GM19351 (cell line): ENCODE measurements around the gene NEURL1B.

ENCODE experiments used
- ATAC-seq: cut with Tn5 transposase; IDR thresholded peaks from one replicate; pipeline ENCODE4 v1.9.1; 2021; ENCODE audit warnings: mild to moderate bottlenecking, moderate library complexity; ENCODE audit not compliant: unreplicated experiment

NEURL1B gene

GRCh38 chr5:172633403-172633970 lies 7.6 kb upstream of the NEURL1B start:
- ATAC-seq: no peak

- no peak for ATAC-seq
These were observed 6.8 kb upstream of the NEURL1B start for GRCh38 chr5:172634106-172634899.

GRCh38 chr5:172635038-172635437 lies 6.0 kb upstream of the NEURL1B start:
- no peak for ATAC-seq

GRCh38 chr5:172636279-172637050 lies 4.6 kb upstream of the NEURL1B start:
- no peak for ATAC-seq

- no peak for ATAC-seq
These were observed 3.9 kb upstream of the NEURL1B start for GRCh38 chr5:172637110-172637580.

- no peak for ATAC-seq
These were observed 3.3 kb upstream of the NEURL1B start for GRCh38 chr5:172637740-172638139.

GRCh38 chr5:172638209-172638768 lies 2.8 kb upstream of the NEURL1B start:
- no peak for ATAC-seq

GRCh38 chr5:172640139-172640538 lies 924 bp upstream of the NEURL1B start:
- no peak for ATAC-seq

GRCh38 chr5:172641359-172642050 lies 442 bp downstream of the NEURL1B start:
- ATAC-seq: no peak

GRCh38 chr5:172642051-172642409 lies 967 bp downstream of the NEURL1B start:
- no peak for ATAC-seq

- ATAC-seq: no peak
These were observed 1.4 kb downstream of the NEURL1B start for GRCh38 chr5:172642486-172642885.

- no peak for ATAC-seq
These were observed 2.1 kb downstream of the NEURL1B start for GRCh38 chr5:172642926-172643871.

- ATAC-seq: no peak
These were observed 3.2 kb downstream of the NEURL1B start for GRCh38 chr5:172644266-172644665.

- ATAC-seq: no peak
These were observed 3.6 kb downstream of the NEURL1B start for GRCh38 chr5:172644711-172645110.

- ATAC-seq: no peak
These were observed 4.4 kb downstream of the NEURL1B start for GRCh38 chr5:172645271-172646055.

- ATAC-seq: no peak
These were observed 5.7 kb downstream of the NEURL1B start for GRCh38 chr5:172646716-172647285.

GRCh38 chr5:172647352-172648012 lies 6.4 kb downstream of the NEURL1B start:
- ATAC-seq: no peak

- ATAC-seq: no peak
These were observed 6.9 kb downstream of the NEURL1B start for GRCh38 chr5:172648013-172648381.
